Measurements from ENCODE around the gene CDHR2. TPM values are rescaled to one million over a fixed set of nuclear protein-coding genes. Genes with fewer than 3 reads are reported as not detected.

The CDHR2 gene
- total RNA-seq, 4 donors from 2014 or later: 0.10 to 0.23 TPM; not detected in 2

DNA sequence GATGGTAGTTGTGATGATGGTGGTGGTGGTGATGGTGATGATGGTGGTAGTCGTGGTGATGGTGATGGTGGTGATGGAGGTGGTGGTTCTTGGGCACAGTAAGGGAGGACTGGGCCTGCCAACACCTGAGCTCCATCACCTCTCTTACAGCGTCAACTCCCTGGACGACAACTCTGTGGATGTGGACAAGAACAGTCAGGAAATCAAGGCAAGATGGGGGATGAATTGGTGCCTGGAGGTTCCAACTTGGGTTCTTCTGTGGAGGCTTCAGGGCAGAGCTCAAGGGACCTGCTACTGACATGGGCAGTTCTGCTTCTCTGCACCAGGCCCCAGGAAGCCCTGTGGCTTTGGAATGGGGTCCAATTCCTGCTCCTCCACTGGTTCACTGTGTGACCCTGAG lies 43.4 kb downstream of the CDHR2 start:
- TF ChIP-seq, protein P1, sequence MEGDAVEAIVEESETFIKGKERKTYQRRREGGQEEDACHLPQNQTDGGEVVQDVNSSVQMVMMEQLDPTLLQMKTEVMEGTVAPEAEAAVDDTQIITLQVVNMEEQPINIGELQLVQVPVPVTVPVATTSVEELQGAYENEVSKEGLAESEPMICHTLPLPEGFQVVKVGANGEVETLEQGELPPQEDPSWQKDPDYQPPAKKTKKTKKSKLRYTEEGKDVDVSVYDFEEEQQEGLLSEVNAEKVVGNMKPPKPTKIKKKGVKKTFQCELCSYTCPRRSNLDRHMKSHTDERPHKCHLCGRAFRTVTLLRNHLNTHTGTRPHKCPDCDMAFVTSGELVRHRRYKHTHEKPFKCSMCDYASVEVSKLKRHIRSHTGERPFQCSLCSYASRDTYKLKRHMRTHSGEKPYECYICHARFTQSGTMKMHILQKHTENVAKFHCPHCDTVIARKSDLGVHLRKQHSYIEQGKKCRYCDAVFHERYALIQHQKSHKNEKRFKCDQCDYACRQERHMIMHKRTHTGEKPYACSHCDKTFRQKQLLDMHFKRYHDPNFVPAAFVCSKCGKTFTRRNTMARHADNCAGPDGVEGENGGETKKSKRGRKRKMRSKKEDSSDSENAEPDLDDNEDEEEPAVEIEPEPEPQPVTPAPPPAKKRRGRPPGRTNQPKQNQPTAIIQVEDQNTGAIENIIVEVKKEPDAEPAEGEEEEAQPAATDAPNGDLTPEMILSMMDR (IDR thresholded peaks at IDR 0.05): no peak
- TF ChIP-seq EP300 (IDR thresholded peaks at IDR 0.05): no peak
- no peak for TF ChIP-seq POLR2AphosphoS5 (IDR thresholded peaks at IDR 0.05)
- TF ChIP-seq POLR2A (IDR thresholded peaks at IDR 0.05): no peak
- Histone ChIP-seq H3K4me3 (no peak overlapping the region), H3K9me3 (no peaks in the 10 kb centered on the region), H3K27me3 (peaks cover 32% of the 10 kb centered on the region), H3K4me1 (no peaks in the 10 kb centered on the region), H3K36me3 (no peaks in the 10 kb centered on the region), H3K27ac (no peak overlapping the region)
- no peak for DNase-seq (ENCODE audit: low spot score in 2 of 2)
- WGBS: 94% methylated on average over 3 of the region's 3 CpGs

DNA sequence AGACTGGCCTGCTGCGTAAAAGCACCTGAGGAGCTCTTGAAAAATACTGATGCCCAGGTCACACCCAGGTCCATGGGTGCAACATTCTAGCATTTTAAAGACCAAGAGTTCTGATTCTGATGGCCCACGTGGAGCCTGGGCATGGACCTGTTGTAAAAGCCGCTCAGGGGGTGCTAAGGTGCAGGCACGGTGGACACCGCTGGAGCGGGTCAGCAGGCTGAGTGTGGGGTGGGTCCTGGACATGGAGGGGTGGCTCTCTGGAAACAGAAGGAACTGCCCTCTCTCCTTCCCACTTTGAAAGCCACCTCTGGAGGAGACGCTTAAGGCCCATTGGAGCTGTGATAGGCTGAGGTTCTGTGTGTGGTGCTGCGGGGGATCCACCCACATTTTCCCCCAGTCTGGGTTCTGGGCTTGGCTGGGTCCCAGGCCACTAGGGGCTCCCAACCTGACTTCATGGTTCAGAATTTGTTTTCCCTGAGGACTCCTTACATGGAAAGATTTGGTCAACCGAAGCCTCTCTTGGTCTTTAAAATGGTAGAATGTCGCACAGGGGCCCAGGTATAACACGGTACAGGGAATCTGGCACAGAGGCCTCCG lies 44.2 kb downstream of the CDHR2 start:
- TF ChIP-seq EP300 (IDR thresholded peaks at IDR 0.05) (no peak), POLR2A (IDR thresholded peaks at IDR 0.05) (no peak), POLR2AphosphoS5 (IDR thresholded peaks at IDR 0.05) (no peak)
- TF ChIP-seq, protein P1 (IDR thresholded peaks at IDR 0.05): no peak
- no peak for DNase-seq (ENCODE audit: low spot score in 2 of 2)
- no peak overlapping the region for H3K4me3 ChIP-seq
- peaks cover 36% of the 10 kb centered on the region for H3K27me3 ChIP-seq
- WGBS: 92% methylated on average over 12 of the region's 12 CpGs
- no peaks in the 10 kb centered on the region for H3K36me3 ChIP-seq
- H3K4me1 ChIP-seq: no peaks in the 10 kb centered on the region
- H3K27ac ChIP-seq: no peak overlapping the region
- no peaks in the 10 kb centered on the region for H3K9me3 ChIP-seq

GRCh38 chr5:176594554-176594953 lies 45.4 kb downstream of the CDHR2 start:
- WGBS: 91% methylated on average over 6 of the region's 8 CpGs

GRCh38 chr5:176595386-176595943 lies 46.3 kb downstream of the CDHR2 start:
- no peak for DNase-seq (ENCODE audit: low spot score in 2 of 2)
- Histone ChIP-seq H3K36me3 (no peaks in the 10 kb centered on the region), H3K4me1 (no peaks in the 10 kb centered on the region), H3K4me3 (no peak overlapping the region), H3K9me3 (no peaks in the 10 kb centered on the region), H3K27ac (no peak overlapping the region), H3K27me3 (peaks cover 34% of the 10 kb centered on the region)
- TF ChIP-seq POLR2A (IDR thresholded peaks at IDR 0.05): no peak
- TF ChIP-seq, protein P1 (IDR thresholded peaks at IDR 0.05): no peak
- no peak for TF ChIP-seq EP300 (IDR thresholded peaks at IDR 0.05)
- TF ChIP-seq POLR2AphosphoS5 (IDR thresholded peaks at IDR 0.05): no peak
- WGBS: 76% methylated on average over 8 of the region's 11 CpGs

More at GRCh38 chr5:176594554-176594953, 45.4 kb downstream of the CDHR2 start:
- Histone ChIP-seq H3K4me1 (no peaks in the 10 kb centered on the region), H3K27ac (no peak overlapping the region), H3K36me3 (no peaks in the 10 kb centered on the region), H3K27me3 (peaks cover 34% of the 10 kb centered on the region), H3K4me3 (no peak overlapping the region), H3K9me3 (no peaks in the 10 kb centered on the region)
- no peak for TF ChIP-seq POLR2AphosphoS5 (IDR thresholded peaks at IDR 0.05)
- TF ChIP-seq, protein P1 (IDR thresholded peaks at IDR 0.05): no peak
- DNase-seq (ENCODE audit: low spot score in 2 of 2): no peak

- Histone ChIP-seq H3K36me3 (no peaks in the 10 kb centered on the region), H3K9me3 (no peaks in the 10 kb centered on the region), H3K4me1 (no peaks in the 10 kb centered on the region), H3K4me3 (no peak overlapping the region), H3K27me3 (peaks cover 34% of the 10 kb centered on the region), H3K27ac (no peak overlapping the region)
- TF ChIP-seq POLR2A (IDR thresholded peaks at IDR 0.05) (no peak), POLR2AphosphoS5 (IDR thresholded peaks at IDR 0.05) (no peak), EP300 (IDR thresholded peaks at IDR 0.05) (no peak)
- TF ChIP-seq, protein P1 (IDR thresholded peaks at IDR 0.05): no peak
- DNase-seq (ENCODE audit: low spot score in 2 of 2): no peak
- WGBS: 84% methylated on average over 23 of the region's 23 CpGs
These were observed 47.0 kb downstream of the CDHR2 start for GRCh38 chr5:176596069-176596644.

All from suprapubic skin (tissue), 4 donors.